Skeletal muscle satellite cell (primary cell): ENCODE results near the gene SORCS1.

Experiments used
- H3K27me3 ChIP-seq: 2 replicates; pipeline ENCODE4 v1.7.0; 2013; ENCODE audit warnings: low read length; ENCODE audit not compliant: control insufficient read depth, insufficient read depth
- H3K36me3 ChIP-seq: 2 replicates; pipeline ENCODE4 v1.7.0; 2013; ENCODE audit warnings: mild to moderate bottlenecking, control low read depth, low read length; ENCODE audit not compliant: insufficient read depth
- H3K4me1 ChIP-seq: 2 replicates; pipeline ENCODE4 v1.7.0; 2013; ENCODE audit warnings: low read length; ENCODE audit not compliant: control insufficient read depth, insufficient read depth
- H3K4me2 ChIP-seq: 2 replicates; pipeline ENCODE4 v1.7.0; 2013; ENCODE audit warnings: mild to moderate bottlenecking, low read length
- H3K4me3 ChIP-seq: 2 replicates; pipeline ENCODE4 v1.7.0; 2013; ENCODE audit warnings: low read length
- H3K9ac ChIP-seq: 2 replicates; pipeline ENCODE4 v1.7.0; 2013; ENCODE audit warnings: mild to moderate bottlenecking, low read depth, low read length, moderate library complexity
- H3K9me3 ChIP-seq: replicated peaks from 2 replicates; pipeline ENCODE4 v1.7.0; 2013; ENCODE audit warnings: mild to moderate bottlenecking, control low read depth, low read length

Gene SORCS1

GRCh38 chr10:106904209-106904608, 260.3 kb downstream of the SORCS1 start:
- H3K36me3 ChIP-seq = no peaks in the 10 kb centered on the region
- no peaks in the 10 kb centered on the region for H3K4me1 ChIP-seq
- no peaks in the 10 kb centered on the region for H3K27me3 ChIP-seq
- peaks cover 4% of the 10 kb centered on the region for H3K9me3 ChIP-seq
- no peak overlapping the region for H3K4me3 ChIP-seq
- H3K9ac ChIP-seq = no peak overlapping the region
- no peak overlapping the region for H3K4me2 ChIP-seq

GRCh38 chr10:106903180-106903579, 261.3 kb downstream of the SORCS1 start:
- no peaks in the 10 kb centered on the region for H3K36me3 ChIP-seq
- H3K4me1 ChIP-seq = no peaks in the 10 kb centered on the region
- no peaks in the 10 kb centered on the region for H3K27me3 ChIP-seq
- no peak overlapping the region for H3K4me3 ChIP-seq
- H3K9ac ChIP-seq = no peak overlapping the region
- no peak overlapping the region for H3K4me2 ChIP-seq
- no peaks in the 10 kb centered on the region for H3K9me3 ChIP-seq

- no peak overlapping the region for H3K4me3 ChIP-seq
- H3K4me1 ChIP-seq = no peaks in the 10 kb centered on the region
- no peak overlapping the region for H3K9ac ChIP-seq
- H3K9me3 ChIP-seq = no peaks in the 10 kb centered on the region
- H3K36me3 ChIP-seq = no peaks in the 10 kb centered on the region
- no peak overlapping the region for H3K4me2 ChIP-seq
- no peaks in the 10 kb centered on the region for H3K27me3 ChIP-seq
Measured at GRCh38 chr10:106900016-106900652, 264.4 kb downstream of the SORCS1 start.

- Histone ChIP-seq H3K36me3 (no peaks in the 10 kb centered on the region), H3K4me1 (no peaks in the 10 kb centered on the region), H3K4me2 (no peak overlapping the region)
Measured at GRCh38 chr10:106898446-106898845, 266.1 kb downstream of the SORCS1 start.

GRCh38 chr10:106897719-106898118, 266.8 kb downstream of the SORCS1 start:
- H3K9ac ChIP-seq = no peak overlapping the region
- no peaks in the 10 kb centered on the region for H3K36me3 ChIP-seq
- H3K4me3 ChIP-seq = no peak overlapping the region
- no peaks in the 10 kb centered on the region for H3K4me1 ChIP-seq
- H3K9me3 ChIP-seq = no peaks in the 10 kb centered on the region
- no peaks in the 10 kb centered on the region for H3K27me3 ChIP-seq
- no peak overlapping the region for H3K4me2 ChIP-seq

More at GRCh38 chr10:106898446-106898845, 266.1 kb downstream of the SORCS1 start:
- Histone ChIP-seq H3K4me3 (no peak overlapping the region), H3K9me3 (no peaks in the 10 kb centered on the region), H3K27me3 (no peaks in the 10 kb centered on the region), H3K9ac (no peak overlapping the region)

GRCh38 chr10:106894692-106895091, 269.8 kb downstream of the SORCS1 start:
- H3K9ac ChIP-seq = no peak overlapping the region
- H3K27me3 ChIP-seq = no peaks in the 10 kb centered on the region
- H3K4me3 ChIP-seq = no peak overlapping the region
- H3K9me3 ChIP-seq = no peaks in the 10 kb centered on the region
- no peak overlapping the region for H3K4me2 ChIP-seq
- H3K36me3 ChIP-seq = no peaks in the 10 kb centered on the region
- H3K4me1 ChIP-seq = no peaks in the 10 kb centered on the region

- no peaks in the 10 kb centered on the region for H3K4me1 ChIP-seq
- H3K9me3 ChIP-seq = no peaks in the 10 kb centered on the region
- H3K27me3 ChIP-seq = no peaks in the 10 kb centered on the region
- no peak overlapping the region for H3K4me2 ChIP-seq
- H3K4me3 ChIP-seq = no peak overlapping the region
- H3K9ac ChIP-seq = no peak overlapping the region
- H3K36me3 ChIP-seq = no peaks in the 10 kb centered on the region
Measured at GRCh38 chr10:106877574-106877973, 286.9 kb downstream of the SORCS1 start.

GRCh38 chr10:106874604-106874889, 290.0 kb downstream of the SORCS1 start:
- no peak overlapping the region for H3K4me3 ChIP-seq
- H3K4me2 ChIP-seq = no peak overlapping the region
- H3K9me3 ChIP-seq = no peaks in the 10 kb centered on the region
- H3K9ac ChIP-seq = no peak overlapping the region
- H3K27me3 ChIP-seq = no peaks in the 10 kb centered on the region
- H3K36me3 ChIP-seq = no peaks in the 10 kb centered on the region
- H3K4me1 ChIP-seq = no peaks in the 10 kb centered on the region

- H3K36me3 ChIP-seq = no peaks in the 10 kb centered on the region
- no peak overlapping the region for H3K4me2 ChIP-seq
- no peaks in the 10 kb centered on the region for H3K9me3 ChIP-seq
- H3K9ac ChIP-seq = no peak overlapping the region
- no peak overlapping the region for H3K4me3 ChIP-seq
- no peaks in the 10 kb centered on the region for H3K27me3 ChIP-seq
- no peaks in the 10 kb centered on the region for H3K4me1 ChIP-seq
Measured at GRCh38 chr10:106873770-106874603, 290.5 kb downstream of the SORCS1 start.

GRCh38 chr10:106872176-106872575, 292.3 kb downstream of the SORCS1 start:
- H3K9me3 ChIP-seq = peaks cover 3% of the 10 kb centered on the region
- no peaks in the 10 kb centered on the region for H3K4me1 ChIP-seq
- H3K36me3 ChIP-seq = no peaks in the 10 kb centered on the region

GRCh38 chr10:106866244-106866845, 298.2 kb downstream of the SORCS1 start:
- no peak overlapping the region for H3K4me2 ChIP-seq
- H3K27me3 ChIP-seq = no peaks in the 10 kb centered on the region
- H3K4me3 ChIP-seq = no peak overlapping the region
- no peaks in the 10 kb centered on the region for H3K4me1 ChIP-seq
- no peaks in the 10 kb centered on the region for H3K36me3 ChIP-seq
- H3K9me3 ChIP-seq = peaks cover 8% of the 10 kb centered on the region
- no peak overlapping the region for H3K9ac ChIP-seq

More at GRCh38 chr10:106872176-106872575, 292.3 kb downstream of the SORCS1 start:
- H3K9ac ChIP-seq = no peak overlapping the region
- no peak overlapping the region for H3K4me3 ChIP-seq
- no peaks in the 10 kb centered on the region for H3K27me3 ChIP-seq
- no peak overlapping the region for H3K4me2 ChIP-seq
